Vagina (tissue), 2 donors: ENCODE measurements around the gene BCL11A.

Source experiments
- CTCF ChIP-seq, 3 experiments: fragments of 450-650 bp in 2 of 3; fragments of 200-600 bp in 1 of 3; sonication (generic) in 1 of 3; IDR thresholded peaks; one replicate each; pipeline ENCODE4 v1.5.1; 2017 to 2019; ENCODE audit warnings: antibody characterized with exemption in 3 of 3, mild to moderate bottlenecking in 2 of 3, moderate library complexity in 2 of 3
- POLR2A ChIP-seq, 2 donors: fragments of 450-650 bp; IDR thresholded peaks; one replicate each; pipeline ENCODE4 v1.6.1; 2017; ENCODE audit warnings: antibody characterized with exemption in 2 of 2, mild to moderate bottlenecking in 2 of 2, moderate library complexity in 2 of 2

GRCh38 chr2:60534052-60534685 is 19.3 kb downstream of the BCL11A start:
- TF ChIP-seq POLR2A (IDR thresholded peaks at IDR 0.05) (no peak), CTCF (IDR thresholded peaks at IDR 0.05) (no peak)
